GM10847 (cell line): ENCODE measurements around the gene PHACTR3.

Experiments used
- POLR2A ChIP-seq: IDR thresholded peaks from 2 replicates; pipeline ENCODE4 v1.6.1; 2011; ENCODE audit not compliant: insufficient read length; ENCODE audit errors: extremely low read depth

The PHACTR3 gene

DNA sequence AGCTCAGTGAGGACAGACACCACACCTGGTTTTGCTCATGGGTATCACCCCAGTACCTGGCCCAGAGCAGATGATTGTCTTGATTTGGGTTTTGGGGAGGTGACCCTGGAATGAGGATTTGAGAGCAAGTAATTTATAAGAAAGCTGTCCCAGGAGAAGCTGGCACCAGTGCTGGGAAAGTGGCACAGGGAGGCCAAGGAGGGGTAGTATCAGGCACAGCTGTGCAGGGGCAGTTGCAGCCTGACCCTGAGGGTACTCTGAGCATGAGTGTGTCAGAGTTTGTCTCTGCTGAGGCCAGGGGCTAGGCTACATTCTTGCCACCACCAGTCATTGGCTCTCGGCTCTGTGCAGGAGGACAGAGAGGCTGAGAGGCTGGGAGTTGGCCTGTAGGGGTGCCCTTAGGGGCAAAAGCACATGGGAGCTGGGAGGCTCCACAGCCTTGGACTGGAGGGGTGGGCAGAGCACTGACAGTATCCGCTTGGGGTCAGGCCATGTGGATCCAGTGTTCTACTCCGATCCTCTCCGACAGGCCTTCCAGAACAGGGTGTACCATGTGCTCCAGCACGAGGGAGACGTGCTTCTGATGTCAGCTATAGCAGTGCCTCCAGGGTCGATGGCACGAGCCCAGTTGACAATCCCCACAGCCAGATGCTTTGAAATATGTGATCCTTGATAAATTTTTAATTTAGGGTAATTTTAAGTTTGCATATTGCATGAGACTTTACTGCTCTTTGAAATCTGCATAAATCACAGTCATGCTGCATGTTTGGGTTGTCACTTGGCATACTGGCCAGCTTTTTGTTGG lies 121.3 kb downstream of the PHACTR3 start:
- no peak for TF ChIP-seq POLR2A

DNA sequence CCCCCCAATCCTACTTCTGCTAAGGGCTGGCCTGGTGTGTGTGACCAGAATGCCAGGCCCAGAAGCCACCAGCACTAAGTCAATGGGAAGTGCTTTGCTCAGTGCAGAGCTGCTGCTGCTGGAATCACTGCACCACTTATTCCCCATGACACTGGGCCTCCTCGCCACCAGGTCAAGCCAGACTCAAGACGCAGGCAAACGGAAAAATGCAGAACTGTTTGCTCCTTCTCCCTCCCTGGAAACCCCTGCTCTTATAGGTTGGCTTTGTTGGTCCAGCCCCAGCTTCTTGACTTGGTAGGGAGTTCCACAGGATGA lies 121.9 kb downstream of the PHACTR3 start:
- TF ChIP-seq POLR2A, result no peak

DNA sequence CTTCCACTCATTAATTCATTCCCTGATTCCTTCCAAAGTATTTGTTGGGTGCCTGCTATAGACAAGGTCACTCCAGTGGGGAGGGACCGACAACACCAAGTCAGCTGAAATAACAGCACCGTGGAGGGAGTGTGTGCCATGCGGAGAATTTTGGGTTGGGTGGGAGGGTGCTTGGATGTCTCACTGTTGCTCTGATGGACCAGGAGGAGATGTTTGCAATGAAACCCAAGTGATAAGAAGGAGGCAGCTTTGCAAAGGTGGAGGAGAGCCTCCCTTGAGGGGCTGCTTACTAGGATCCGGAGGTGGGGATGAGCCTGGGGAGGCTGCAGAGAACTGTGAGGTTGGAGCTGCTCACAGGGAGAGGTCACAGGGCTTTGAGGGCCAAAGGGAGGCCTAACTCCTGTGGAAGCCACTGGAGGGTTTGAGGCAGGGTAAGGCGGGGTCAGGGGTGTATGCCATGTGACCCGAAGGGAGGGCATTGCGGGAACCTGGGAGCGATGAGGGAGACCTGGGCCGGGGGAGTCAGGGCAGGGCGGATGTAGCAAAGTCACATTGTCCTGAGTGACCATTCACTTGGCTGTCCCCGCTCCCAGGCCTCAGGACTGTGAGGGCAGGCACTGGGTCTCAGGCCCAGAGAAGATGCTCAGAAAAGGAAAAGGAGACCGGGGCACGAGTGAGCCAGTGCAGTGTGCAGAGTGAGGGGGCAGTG lies 124.5 kb downstream of the PHACTR3 start:
- TF ChIP-seq POLR2A, result no peak

DNA sequence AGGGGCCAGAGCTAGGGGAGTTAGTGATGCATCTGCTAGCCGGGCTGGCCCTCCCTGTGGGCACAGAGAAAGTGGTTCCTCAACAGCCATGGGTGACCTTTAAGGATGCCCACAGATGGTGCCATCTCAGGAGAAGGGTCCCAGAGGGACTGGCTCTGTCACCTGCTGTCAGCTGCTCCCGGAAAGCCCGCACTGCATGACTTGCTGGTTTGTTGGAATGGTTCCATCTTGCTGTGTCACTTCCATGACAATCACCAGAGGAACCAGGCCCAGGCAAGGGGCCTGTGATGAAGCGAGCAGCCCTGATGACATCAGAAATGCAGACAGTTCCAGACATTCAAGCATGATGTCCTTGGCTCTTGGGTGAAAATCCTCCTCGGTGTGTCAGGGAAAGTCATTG lies 125.2 kb downstream of the PHACTR3 start:
- TF ChIP-seq POLR2A, result no peak

DNA sequence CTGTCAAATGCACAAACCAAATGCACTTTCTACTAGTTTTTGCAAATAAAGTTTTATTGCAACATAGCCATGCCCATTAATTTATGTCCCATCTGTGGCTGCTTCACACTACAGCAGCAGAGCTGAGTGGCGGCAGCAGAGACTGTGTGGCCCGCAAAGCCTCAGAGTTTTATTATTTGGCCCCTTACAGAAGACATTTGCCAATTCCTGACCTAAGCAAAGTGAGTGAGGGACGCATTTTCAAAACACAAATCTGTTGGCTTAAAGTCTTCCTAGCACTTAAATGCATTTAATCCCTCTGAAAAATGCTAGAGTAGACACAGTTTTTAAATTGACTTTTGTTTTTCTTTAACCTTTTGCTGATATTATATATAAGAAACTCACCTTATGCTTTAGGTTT lies 126.4 kb downstream of the PHACTR3 start:
- no peak for TF ChIP-seq POLR2A

DNA sequence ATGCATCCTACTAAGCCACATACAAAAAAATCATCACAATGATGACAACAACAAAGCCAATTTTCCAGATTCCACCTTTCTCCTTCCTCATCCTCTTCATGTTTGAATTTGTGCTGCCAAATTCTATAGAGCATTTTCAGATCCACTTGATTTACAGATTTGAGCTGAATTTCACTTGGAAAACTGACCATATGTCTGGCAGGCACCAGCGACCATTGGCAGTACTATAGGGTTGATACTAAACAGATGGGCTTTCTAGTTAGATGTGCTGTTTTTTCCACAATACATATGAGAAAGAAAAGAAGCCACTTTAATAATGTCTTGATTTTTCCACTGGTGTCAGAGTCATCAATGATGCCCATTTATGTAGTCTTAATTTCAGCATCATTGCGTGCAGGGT lies 127.0 kb downstream of the PHACTR3 start:
- TF ChIP-seq POLR2A, result no peak

DNA sequence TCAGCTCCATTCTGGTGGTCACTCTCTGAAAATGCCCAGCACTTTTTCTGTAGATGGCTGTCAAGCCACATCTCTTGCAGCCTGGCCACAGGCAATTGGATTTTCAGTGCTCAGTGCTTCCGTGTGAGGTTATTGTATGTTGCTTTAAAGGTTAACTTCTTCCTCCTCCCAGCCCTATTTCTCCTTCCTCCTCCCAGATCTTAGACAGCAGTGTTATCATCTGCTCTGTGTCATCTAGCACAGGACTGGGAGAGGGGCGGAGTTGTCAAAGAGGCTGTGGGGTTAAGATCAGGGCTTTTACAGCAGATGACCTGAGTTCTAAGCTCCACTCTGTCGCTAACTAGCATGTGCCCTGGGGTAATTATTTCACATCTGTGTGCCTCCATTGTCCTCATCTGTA lies 129.0 kb downstream of the PHACTR3 start:
- no peak for TF ChIP-seq POLR2A

DNA sequence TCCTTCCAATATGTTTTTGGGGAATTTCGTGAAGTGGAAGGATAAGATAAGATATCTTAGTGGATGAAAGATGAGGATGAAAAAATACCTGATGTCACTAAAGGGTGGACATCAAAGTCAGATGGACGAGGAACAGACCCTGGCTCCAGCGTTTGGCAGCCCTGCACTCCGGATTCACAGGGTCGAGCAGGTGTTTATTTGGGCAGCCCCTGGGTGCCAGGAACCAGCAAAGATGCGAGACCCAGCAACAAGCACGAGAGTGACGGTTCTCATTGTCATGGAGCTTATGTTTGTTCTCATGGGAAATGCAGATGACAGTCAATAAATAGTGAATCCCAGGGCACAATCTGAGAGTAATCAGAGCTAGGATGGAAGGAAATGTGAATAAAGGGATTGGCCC lies 131.1 kb downstream of the PHACTR3 start:
- no peak for TF ChIP-seq POLR2A

DNA sequence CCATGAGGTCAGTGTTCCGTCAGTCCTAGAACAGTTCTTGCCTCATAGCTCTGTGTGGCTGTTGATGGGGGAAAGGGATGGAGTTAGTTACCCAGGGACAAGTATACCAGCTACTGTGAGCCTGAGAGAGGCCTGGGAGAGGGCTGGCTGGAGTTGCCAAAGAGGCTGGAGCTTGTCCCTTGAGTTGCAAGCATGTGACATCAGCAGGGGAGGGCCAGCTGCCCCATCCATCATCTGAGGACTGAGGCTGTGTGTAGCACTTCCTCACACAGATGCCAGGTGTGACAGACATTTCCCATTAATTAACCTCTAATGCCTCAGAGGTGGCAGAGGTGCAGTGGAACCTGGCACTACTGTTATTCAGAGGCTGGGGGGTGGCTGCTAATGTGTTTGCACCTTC lies 131.6 kb downstream of the PHACTR3 start:
- no peak for TF ChIP-seq POLR2A

DNA sequence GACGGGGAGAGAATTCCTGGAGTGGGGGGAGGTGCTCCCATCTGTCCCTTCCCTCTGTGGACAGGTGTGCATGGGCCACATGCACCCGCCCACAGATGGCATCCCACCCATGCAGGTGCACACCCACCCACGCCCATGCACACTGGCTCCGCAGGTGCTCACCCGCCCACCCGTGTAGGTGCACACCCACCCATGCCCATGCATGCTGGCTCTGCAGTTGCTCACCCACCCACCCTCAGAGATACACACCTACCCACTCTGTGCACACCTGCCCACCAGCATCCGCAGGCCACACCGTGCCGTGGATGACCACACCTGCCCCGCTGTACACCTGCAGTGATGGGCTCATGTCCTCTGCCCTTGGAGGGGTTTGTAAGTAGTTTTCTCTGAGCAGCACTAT lies 132.0 kb downstream of the PHACTR3 start:
- no peak for TF ChIP-seq POLR2A

DNA sequence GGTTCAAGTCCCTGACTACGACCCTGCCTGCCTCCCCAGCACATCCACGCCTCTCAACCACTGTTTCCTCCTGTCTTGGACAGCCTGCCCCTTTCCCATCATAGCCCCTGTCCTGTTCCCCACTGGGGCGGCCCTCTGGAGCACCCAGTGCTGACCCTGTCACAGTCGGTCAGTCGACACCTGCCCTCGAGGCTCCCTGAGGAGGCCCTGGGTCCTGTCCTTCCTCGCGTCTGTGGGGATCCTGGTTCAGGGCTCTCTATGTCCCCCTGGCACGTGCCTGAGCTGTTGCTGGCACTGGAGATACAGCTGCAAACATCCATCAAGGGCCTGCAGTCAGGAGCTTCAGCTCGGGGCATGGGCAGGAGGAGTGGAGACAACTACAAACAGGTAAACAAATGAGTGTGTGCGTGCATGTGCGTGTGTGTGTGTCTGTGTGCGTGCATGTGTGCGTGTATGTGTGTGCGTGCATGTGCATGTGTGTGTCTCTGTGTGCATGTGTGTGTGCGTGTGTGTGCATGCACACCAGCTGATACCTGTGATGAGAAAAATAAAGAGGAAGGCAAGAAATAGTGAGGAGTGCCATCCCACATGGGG lies 132.8 kb downstream of the PHACTR3 start:
- no peak for TF ChIP-seq POLR2A

DNA sequence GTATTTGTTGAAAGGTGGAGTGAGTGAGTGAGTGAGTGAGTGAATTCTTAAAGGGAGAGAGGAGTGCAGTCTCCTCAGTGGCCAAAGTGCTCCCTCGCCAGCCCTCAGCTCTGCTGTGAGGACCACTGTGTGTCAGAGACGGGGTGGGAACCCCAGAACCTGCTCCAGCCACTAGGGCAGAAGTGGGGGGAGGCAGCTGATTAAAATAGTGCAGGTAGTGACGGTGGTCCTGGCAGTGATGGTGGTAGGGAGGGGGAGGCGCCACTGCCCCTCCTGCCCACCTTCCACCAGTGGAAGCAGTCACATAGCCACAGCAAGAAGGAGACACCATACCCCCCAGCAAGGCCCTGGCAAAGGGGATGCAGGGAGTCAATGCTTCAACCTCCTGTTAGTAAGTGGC lies 133.5 kb downstream of the PHACTR3 start:
- no peak for TF ChIP-seq POLR2A

DNA sequence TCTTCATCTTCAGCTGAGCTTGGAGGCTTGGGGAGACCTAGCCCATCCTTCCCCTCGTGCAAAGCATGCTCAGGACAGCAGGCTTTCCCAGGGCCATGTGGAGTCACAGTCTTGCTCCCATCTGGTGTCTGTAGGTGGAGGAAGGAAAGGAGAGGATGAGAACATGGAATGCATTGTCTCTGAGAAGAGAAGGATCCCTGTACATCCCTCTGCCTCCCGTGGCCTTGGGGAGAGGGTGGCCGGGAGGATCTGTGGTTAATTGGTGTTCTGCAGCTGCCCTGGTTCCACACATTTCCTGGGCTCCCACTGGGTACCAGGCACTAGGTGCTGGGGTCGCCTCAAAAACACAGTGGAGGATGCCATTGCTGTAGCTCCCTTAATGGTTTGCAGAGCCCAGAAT lies 134.5 kb downstream of the PHACTR3 start:
- TF ChIP-seq POLR2A, result no peak

DNA sequence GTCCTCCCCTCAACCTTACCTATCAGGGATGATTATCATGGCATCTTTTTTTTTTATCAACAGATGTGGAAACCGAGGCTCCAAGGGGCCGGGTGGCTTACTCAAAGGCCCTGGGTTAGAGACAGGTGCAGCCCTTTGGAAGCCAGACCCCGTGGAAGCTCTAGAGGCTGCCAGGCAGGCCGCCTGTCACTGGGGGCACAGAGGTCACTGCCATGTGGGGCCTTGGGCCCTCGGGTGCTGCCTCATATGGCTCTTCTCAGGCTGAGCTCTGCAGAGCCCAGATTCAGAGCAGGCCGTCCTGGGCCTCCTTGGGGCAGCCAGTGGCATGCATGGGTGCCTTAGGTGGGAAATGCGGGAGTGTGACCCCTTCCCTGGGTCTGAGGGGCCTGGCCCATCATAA lies 136.3 kb downstream of the PHACTR3 start:
- no peak for TF ChIP-seq POLR2A

DNA sequence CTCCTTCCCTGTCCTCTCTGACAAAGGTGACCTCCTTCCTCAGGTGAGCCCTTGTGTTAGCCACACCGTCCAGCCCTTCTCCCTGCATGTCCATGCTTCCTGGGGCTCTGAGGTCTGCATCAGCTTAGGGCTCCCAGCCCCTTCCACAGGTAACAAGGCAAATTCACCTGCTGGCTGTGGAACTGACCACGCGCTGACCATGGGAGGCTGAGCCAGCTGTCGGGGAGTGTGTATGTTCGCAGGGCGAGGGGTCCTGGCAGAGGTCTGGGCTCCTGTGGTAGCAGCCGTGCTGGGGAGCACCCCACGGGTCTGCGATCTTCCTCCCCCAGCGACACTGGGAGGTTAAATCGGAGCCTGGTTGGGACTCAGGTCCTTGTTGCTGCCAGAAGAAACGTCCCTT lies 136.7 kb downstream of the PHACTR3 start:
- TF ChIP-seq POLR2A, result no peak

DNA sequence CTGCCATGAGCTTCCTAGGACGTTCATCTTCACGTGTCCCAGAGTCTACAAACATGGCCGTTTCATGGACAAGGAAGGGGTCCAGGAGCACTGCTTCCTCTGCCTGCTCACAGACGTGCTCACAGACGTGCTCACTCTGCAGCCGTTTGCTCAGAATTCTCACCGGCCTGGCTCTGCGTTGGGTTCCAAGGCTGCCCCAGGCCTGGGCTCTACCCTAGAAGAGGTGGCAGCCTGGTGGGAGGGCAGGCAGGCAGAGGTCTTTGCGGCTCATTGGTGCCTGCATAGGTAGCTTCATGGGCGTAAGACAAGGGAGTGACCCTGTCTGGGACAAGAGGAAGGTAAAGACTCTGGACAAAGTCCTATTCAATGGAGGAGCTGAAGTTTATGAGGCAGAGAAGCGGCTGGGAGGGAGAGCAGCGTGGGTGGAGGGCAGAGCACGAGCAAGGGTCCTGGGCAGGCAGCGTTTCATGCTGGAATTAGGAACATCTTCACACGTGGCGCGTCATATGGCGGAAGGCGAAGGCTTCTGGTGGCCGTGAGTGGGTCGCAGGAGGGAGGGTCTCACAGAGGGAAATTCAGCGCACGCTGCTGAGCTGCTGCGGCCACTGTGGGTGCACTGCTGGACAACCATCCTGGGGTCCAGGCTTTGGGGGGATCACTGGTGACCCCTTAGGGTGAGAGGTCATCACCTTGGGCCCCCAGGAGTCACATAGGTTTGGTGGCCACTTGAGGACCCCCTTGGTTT lies 138.2 kb downstream of the PHACTR3 start:
- no peak for TF ChIP-seq POLR2A
